Measurements from ENCODE around the gene SLC35D2.

The SLC35D2 gene

DNA sequence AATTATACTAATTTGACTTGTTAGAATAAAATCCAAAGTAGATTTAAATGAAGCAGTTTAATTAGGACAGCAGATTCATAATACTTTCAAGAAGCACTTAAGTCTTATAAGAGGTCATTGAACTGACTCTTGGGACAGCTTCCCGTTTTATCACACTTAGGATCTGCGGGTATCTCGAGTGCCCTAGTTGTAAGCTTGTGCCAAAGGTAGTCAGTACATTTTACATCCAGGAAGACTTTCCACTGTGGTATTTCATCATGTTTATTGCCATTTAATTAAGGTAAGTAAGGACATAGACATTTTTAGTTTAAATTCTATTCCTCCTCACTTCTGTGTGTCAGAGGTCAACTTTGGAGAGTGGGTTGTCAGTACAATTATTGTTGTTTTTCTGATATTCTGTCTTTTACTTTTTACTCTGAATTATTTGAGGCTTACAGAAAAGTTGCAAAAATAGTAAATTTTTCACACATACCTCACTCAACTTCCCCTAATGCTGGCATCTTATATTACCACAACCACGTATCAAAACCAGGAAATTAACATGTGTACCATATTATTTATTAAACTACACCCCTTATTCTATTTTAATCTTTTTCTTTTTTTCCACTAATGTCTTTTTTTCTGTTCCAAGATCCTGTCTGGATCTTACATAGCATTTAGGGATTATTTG, 42.1 kb upstream of the SLC35D2 start:
- no peak for TF ChIP-seq EZH2phosphoT487 (IDR thresholded peaks at IDR 0.05; ENCODE audit: borderline replicate concordance, low read length)
- TF ChIP-seq, protein P1, sequence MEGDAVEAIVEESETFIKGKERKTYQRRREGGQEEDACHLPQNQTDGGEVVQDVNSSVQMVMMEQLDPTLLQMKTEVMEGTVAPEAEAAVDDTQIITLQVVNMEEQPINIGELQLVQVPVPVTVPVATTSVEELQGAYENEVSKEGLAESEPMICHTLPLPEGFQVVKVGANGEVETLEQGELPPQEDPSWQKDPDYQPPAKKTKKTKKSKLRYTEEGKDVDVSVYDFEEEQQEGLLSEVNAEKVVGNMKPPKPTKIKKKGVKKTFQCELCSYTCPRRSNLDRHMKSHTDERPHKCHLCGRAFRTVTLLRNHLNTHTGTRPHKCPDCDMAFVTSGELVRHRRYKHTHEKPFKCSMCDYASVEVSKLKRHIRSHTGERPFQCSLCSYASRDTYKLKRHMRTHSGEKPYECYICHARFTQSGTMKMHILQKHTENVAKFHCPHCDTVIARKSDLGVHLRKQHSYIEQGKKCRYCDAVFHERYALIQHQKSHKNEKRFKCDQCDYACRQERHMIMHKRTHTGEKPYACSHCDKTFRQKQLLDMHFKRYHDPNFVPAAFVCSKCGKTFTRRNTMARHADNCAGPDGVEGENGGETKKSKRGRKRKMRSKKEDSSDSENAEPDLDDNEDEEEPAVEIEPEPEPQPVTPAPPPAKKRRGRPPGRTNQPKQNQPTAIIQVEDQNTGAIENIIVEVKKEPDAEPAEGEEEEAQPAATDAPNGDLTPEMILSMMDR (IDR thresholded peaks at IDR 0.05; ENCODE audit: low read depth, low read length, poor library complexity, severe bottlenecking) = no peak
- no peaks in the 10 kb centered on the region for H3F3A ChIP-seq (ENCODE audit: control insufficient read depth, insufficient read depth)
- H3K9me3 ChIP-seq (ENCODE audit: control insufficient read depth, insufficient read depth, low read length) = no peaks in the 10 kb centered on the region
- H3K27ac ChIP-seq (ENCODE audit: low read depth, low read length) = no peak overlapping the region
- no peaks in the 10 kb centered on the region for H4K20me1 ChIP-seq (ENCODE audit: control insufficient read depth, insufficient read depth, low read depth, low read length)
- no peaks in the 10 kb centered on the region for H3K9me2 ChIP-seq (replicated peaks; ENCODE audit: control insufficient read depth, low read length)
- H3K27me3 ChIP-seq (ENCODE audit: control insufficient read depth, low read length) = no peaks in the 10 kb centered on the region
- H3K4me3 ChIP-seq (ENCODE audit: low read length) = no peak overlapping the region
- H3K4me1 ChIP-seq (ENCODE audit: control insufficient read depth, low read length) = peaks cover 8% of the 10 kb centered on the region
- no peaks in the 10 kb centered on the region for H3K36me3 ChIP-seq (ENCODE audit: control insufficient read depth, low read length)
- H3K4me2 ChIP-seq (ENCODE audit: low read length) = no peak overlapping the region
- H3K79me2 ChIP-seq (ENCODE audit: control insufficient read depth, low read length) = peaks cover 3% of the 10 kb centered on the region

DNA sequence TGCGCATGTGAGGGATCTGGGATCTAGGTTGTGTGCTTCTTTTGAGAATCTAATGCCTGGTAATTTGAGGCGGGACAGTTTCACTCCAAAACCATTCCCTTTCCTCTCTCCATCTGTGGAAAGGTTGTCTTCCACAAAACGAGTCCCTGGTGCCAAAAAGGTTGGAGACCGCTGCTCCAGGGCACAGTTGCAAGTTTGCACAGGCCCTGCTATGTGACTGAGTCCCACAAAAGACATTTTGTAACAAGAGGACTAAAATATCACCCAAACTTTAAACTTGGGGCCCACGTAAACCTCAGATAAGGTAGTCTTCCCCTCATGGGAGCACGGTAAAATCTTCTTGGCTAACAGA, 40.5 kb upstream of the SLC35D2 start:
- H3K79me2 ChIP-seq (ENCODE audit: control insufficient read depth, low read length) = peaks cover 16% of the 10 kb centered on the region
- no peak overlapping the region for H3K27ac ChIP-seq (ENCODE audit: low read depth, low read length)
- no peaks in the 10 kb centered on the region for H3K9me2 ChIP-seq (replicated peaks; ENCODE audit: control insufficient read depth, low read length)
- no peak overlapping the region for H3K4me2 ChIP-seq (ENCODE audit: low read length)
- H3K4me3 ChIP-seq (ENCODE audit: low read length) = no peak overlapping the region
- H3F3A ChIP-seq (ENCODE audit: control insufficient read depth, insufficient read depth) = peaks cover 11% of the 10 kb centered on the region
- H3K4me1 ChIP-seq (ENCODE audit: control insufficient read depth, low read length) = peaks cover 18% of the 10 kb centered on the region
- no peaks in the 10 kb centered on the region for H3K27me3 ChIP-seq (ENCODE audit: control insufficient read depth, low read length)
- H4K20me1 ChIP-seq (ENCODE audit: control insufficient read depth, insufficient read depth, low read depth, low read length) = no peaks in the 10 kb centered on the region
- H3K36me3 ChIP-seq (ENCODE audit: control insufficient read depth, low read length) = peaks cover 7% of the 10 kb centered on the region; the same call in 1 of the 2 replicates
- TF ChIP-seq, protein P1 (IDR thresholded peaks at IDR 0.05; ENCODE audit: low read depth, low read length, poor library complexity, severe bottlenecking) = no peak
- no peak for TF ChIP-seq EZH2phosphoT487 (IDR thresholded peaks at IDR 0.05; ENCODE audit: borderline replicate concordance, low read length)
- H3K9me3 ChIP-seq (ENCODE audit: control insufficient read depth, insufficient read depth, low read length) = no peaks in the 10 kb centered on the region

DNA sequence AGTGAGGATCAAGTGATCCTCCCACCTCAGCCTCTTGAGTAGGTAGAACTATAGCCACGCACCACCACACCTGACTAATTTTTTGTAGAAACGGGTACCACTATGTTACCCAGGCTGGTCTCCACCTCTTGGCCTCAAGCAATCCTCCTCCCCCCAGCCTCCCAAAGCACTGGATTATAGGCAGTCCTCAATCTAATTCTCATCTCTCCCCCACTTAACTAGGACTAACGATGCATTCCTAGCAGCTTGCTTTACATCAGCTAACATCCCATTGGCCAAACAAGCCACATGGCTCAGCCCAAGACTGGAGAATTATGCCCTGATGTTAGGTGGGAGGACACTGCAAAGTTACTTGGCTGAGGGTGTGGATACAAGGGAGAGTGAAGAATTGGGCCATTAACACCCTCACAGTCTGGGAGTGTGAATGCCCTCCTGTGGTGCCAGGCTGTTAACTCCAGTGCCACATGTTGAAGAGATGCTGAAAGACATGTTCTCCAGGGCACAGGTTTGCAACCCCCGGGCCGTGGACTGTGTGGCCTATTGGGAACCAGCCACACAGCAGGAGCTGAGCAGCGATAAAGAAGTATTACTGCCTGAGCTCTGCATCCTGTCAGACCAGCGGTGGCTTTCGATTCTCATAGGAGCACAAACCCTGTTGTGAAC, 39.9 kb upstream of the SLC35D2 start:
- TF ChIP-seq, protein P1 (IDR thresholded peaks at IDR 0.05; ENCODE audit: low read depth, low read length, poor library complexity, severe bottlenecking) = no peak
- no peak for TF ChIP-seq EZH2phosphoT487 (IDR thresholded peaks at IDR 0.05; ENCODE audit: borderline replicate concordance, low read length)
- peaks cover 11% of the 10 kb centered on the region for H3F3A ChIP-seq (ENCODE audit: control insufficient read depth, insufficient read depth)
- no peak overlapping the region for H3K4me2 ChIP-seq (ENCODE audit: low read length)
- peaks cover 18% of the 10 kb centered on the region for H3K4me1 ChIP-seq (ENCODE audit: control insufficient read depth, low read length)
- H3K36me3 ChIP-seq (ENCODE audit: control insufficient read depth, low read length) = peaks cover 10% of the 10 kb centered on the region; the same call in 1 of the 2 replicates
- H3K9me2 ChIP-seq (replicated peaks; ENCODE audit: control insufficient read depth, low read length) = no peaks in the 10 kb centered on the region
- no peak overlapping the region for H3K4me3 ChIP-seq (ENCODE audit: low read length)
- no peaks in the 10 kb centered on the region for H3K27me3 ChIP-seq (ENCODE audit: control insufficient read depth, low read length)
- H3K79me2 ChIP-seq (ENCODE audit: control insufficient read depth, low read length) = peaks cover 16% of the 10 kb centered on the region
- H3K27ac ChIP-seq (ENCODE audit: low read depth, low read length) = no peak overlapping the region
- H3K9me3 ChIP-seq (ENCODE audit: control insufficient read depth, insufficient read depth, low read length) = no peaks in the 10 kb centered on the region
- no peaks in the 10 kb centered on the region for H4K20me1 ChIP-seq (ENCODE audit: control insufficient read depth, insufficient read depth, low read depth, low read length)

Measured in DOHH2 (cell line).